Tibial artery (tissue), 4 donors: ENCODE measurements around the gene PGGHG.

Experiments
- DNase-seq, 2 donors: peaks; one replicate each; pipeline ENCODE4 v3.0.0-alpha.2; 2019
- H3K27ac ChIP-seq, 2 donors: fragments of 200-600 bp; sonication (generic) in 1 of 2; 1 replicate in 1 of 2; 2 replicates in 1 of 2; pipeline ENCODE4 v1.5.1; 2018 to 2019; ENCODE audit warnings: mild to moderate bottlenecking in 1 of 2
- H3K27me3 ChIP-seq, 2 donors: fragments of 200-600 bp; sonication (generic) in 1 of 2; one replicate each; pipeline versions ENCODE4 v1.5.1 to v1.6.0; 2016 to 2019
- H3K36me3 ChIP-seq, 3 donors: fragments of 200-600 bp; sonication (generic) in 2 of 3; one replicate each; pipeline ENCODE4 v1.5.1; 2016 to 2019; ENCODE audit warnings: mild to moderate bottlenecking in 2 of 3
- H3K4me1 ChIP-seq, 4 donors: fragments of 200-600 bp; sonication (generic) in 2 of 4; 1 replicate in 3 of 4; 2 replicates in 1 of 4; pipeline ENCODE4 v1.5.1; 2016 to 2019
- H3K4me3 ChIP-seq, 2 donors: fragments of 200-600 bp; sonication (generic) in 1 of 2; 1 replicate in 1 of 2; 2 replicates in 1 of 2; pipeline ENCODE4 v1.5.1; 2018 to 2019; ENCODE audit warnings: mild to moderate bottlenecking in 2 of 2
- H3K9me3 ChIP-seq, 3 donors: fragments of 200-600 bp; sonication (generic) in 1 of 3; one replicate each; pipeline ENCODE4 v1.5.1; 2016 to 2019
- CTCF ChIP-seq, 2 experiments: fragments of 200-600 bp in 1 of 2; fragments of 450-650 bp in 1 of 2; IDR thresholded peaks; one replicate each; pipeline ENCODE4 v1.5.1; 2017 to 2019; ENCODE audit warnings: antibody characterized with exemption in 2 of 2, mild to moderate bottlenecking in 1 of 2, moderate library complexity in 1 of 2
- intact Hi-C: fragments of 100-400 bp; cut with DNase I; formaldehyde crosslinking; loops from one replicate; pipeline ENCODE4 v1.15.0; 2023; ENCODE audit warnings: low total_unique reads

Gene PGGHG

DNA sequence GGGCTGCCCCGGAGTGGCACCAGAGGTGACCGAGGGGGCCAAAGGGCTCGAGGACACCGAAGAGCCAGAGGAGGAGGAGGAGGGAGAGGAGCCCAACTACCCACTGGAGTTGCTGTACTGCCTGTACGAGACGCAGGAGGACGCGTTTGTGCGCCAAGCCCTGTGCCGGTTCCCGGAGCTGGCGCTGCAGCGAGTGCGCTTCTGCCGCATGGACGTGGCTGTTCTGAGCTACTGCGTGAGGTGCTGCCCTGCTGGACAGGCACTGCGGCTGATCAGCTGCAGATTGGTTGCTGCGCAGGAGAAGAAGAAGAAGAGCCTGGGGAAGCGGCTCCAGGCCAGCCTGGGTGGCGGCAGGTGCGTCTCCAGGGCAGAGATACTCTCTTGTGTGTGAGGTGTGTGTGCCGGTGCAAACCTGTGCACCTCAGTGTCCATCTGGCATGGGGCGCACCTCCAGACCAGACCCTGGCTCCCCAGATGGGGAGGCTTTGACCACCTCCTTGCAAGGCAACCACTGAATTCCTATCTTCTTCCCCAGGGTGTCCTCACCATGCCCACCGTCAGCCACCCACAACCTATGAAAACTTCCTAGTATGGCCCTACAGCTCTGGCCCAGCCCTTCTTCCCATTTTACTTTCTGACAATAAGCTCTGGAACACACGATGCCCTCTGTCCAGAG, 7.3 kb upstream of the PGGHG start:
- Histone ChIP-seq H3K27me3 (peaks cover 0 to 85% of the 10 kb centered on the region in 2 donors), H3K27ac (no peak overlapping the region), H3K9me3 (no peaks in the 10 kb centered on the region), H3K4me3 (no peak overlapping the region), H3K4me1 (peaks cover 0 to 30% (median 16%) of the 10 kb centered on the region in 4 donors), H3K36me3 (no peaks in the 10 kb centered on the region)
- DNase-seq = peak in 1 of 2 donors; percentile 52
- no peak for TF ChIP-seq CTCF (IDR thresholded peaks at IDR 0.05)
- intact Hi-C loops = no loop called here

GRCh38 chr11:282171-282570, 6.8 kb upstream of the PGGHG start:
- intact Hi-C loops = no loop called here
- Histone ChIP-seq H3K4me1 (peaks cover 0 to 30% (median 16%) of the 10 kb centered on the region in 4 donors), H3K4me3 (no peak overlapping the region), H3K27me3 (peaks cover 0 to 88% of the 10 kb centered on the region in 2 donors), H3K36me3 (no peaks in the 10 kb centered on the region), H3K27ac (no peak overlapping the region), H3K9me3 (no peaks in the 10 kb centered on the region)
- peak in 1 of 2 donors; percentile 55 for DNase-seq
- no peak for TF ChIP-seq CTCF (IDR thresholded peaks at IDR 0.05)

DNA sequence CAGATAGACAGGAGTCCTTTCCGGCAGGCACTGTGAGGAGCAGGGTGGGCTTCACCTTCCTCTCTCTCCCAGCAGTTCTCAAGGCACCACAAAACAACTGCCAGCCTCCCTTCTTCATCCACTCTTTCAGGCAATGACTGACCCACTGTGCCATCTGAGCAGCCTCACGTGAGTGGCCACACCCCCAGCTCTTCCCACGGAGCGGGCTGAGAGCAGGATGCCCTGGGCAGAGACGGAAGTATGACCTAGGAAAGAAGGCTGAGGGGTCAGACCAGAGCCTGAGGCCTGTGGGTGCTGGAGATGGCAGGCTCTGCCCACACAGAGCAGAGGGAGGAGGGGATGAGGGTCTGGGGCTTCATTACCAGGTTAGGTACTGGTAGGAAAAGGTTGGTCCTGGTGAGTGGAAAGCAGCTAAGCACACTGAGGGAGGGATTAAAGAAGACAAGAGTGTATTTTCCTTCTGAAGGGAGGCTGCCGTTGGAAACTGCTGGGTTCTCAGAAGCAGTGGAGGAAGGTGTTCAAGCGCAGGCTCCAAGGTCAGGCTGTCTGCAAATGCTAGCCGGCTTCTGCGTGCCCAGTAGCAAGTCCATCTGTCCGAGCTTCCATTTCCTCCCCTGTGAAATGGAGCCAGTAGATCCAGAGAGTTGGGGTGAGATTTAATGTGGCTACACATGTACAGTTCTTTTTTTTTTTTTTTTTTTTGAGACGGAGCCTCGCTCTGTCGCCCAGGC, 6.1 kb upstream of the PGGHG start:
- Histone ChIP-seq H3K4me1 (peaks cover 0 to 30% (median 17%) of the 10 kb centered on the region in 4 donors), H3K9me3 (no peaks in the 10 kb centered on the region), H3K4me3 (no peak overlapping the region), H3K27ac (no peak overlapping the region), H3K36me3 (no peaks in the 10 kb centered on the region), H3K27me3 (peaks cover 0 to 85% of the 10 kb centered on the region in 2 donors)
- DNase-seq = peak in 1 of 2 donors; percentile 39
- intact Hi-C loops = no loop called here
- TF ChIP-seq CTCF (IDR thresholded peaks at IDR 0.05) = no peak

GRCh38 chr11:283405-284104, 5.4 kb upstream of the PGGHG start:
- intact Hi-C loops = no loop called here
- peak in 1 of 2 donors; percentile 34 for DNase-seq
- Histone ChIP-seq H3K36me3 (no peaks in the 10 kb centered on the region), H3K27ac (no peak overlapping the region), H3K27me3 (peaks cover 0 to 77% of the 10 kb centered on the region in 2 donors), H3K4me1 (peaks cover 0 to 36% (median 24%) of the 10 kb centered on the region in 4 donors), H3K4me3 (no peak overlapping the region), H3K9me3 (no peaks in the 10 kb centered on the region)
- TF ChIP-seq CTCF (IDR thresholded peaks at IDR 0.05) = no peak

GRCh38 chr11:284105-285020, 4.6 kb upstream of the PGGHG start:
- intact Hi-C loops = no loop called here
- Histone ChIP-seq H3K4me3 (no peak overlapping the region), H3K9me3 (no peaks in the 10 kb centered on the region), H3K27ac (no peak overlapping the region), H3K4me1 (peaks cover 0 to 35% (median 24%) of the 10 kb centered on the region in 4 donors), H3K36me3 (no peaks in the 10 kb centered on the region), H3K27me3 (peaks cover 0 to 69% of the 10 kb centered on the region in 2 donors)
- DNase-seq = peak in 1 of 2 donors; percentile 60
- no peak for TF ChIP-seq CTCF (IDR thresholded peaks at IDR 0.05)
